Calu3 (cell line): ENCODE data around the gene C4orf54. TPM values are rescaled to one million over a fixed set of nuclear protein-coding genes. Genes with fewer than 3 reads are reported as not detected.

Source experiments
- BruUV-seq: library from RNA; stranded (reverse); fragments of 400-500 nt; replicated peaks from 2 replicates; lab custom pipeline; 2021; lab: Mats Ljungman, UMichigan
- CTCF ChIA-PET: fragments of 300-600 bp; sonication (Branson Sonifier 250); formaldehyde crosslinking; loops from one replicate; lab custom pipeline; 2022; ENCODE audit warnings: antibody characterized with exemption; lab: Charles Lee
- DNase-seq: peaks from one replicate; pipeline ENCODE4 v3.0.0; 2022
- H3K27ac Mint-ChIP-seq: one replicate; pipeline ENCODE4 v1.8.0; 2022; ENCODE audit warnings: mixed read lengths; ENCODE audit not compliant: unreplicated experiment
- H3K27me3 Mint-ChIP-seq: one replicate; pipeline ENCODE4 v1.8.0; 2022; ENCODE audit warnings: mixed read lengths; ENCODE audit not compliant: unreplicated experiment
- H3K36me3 Mint-ChIP-seq: one replicate; pipeline ENCODE4 v1.8.0; 2022; ENCODE audit warnings: mild to moderate bottlenecking, moderate library complexity, mixed read lengths; ENCODE audit not compliant: insufficient read depth, unreplicated experiment
- H3K4me1 Mint-ChIP-seq: one replicate; pipeline ENCODE4 v1.8.0; 2022; ENCODE audit warnings: mild to moderate bottlenecking, low read depth, mixed read lengths; ENCODE audit not compliant: unreplicated experiment
- H3K4me3 Mint-ChIP-seq: one replicate; pipeline ENCODE4 v1.8.0; 2022; ENCODE audit warnings: mild to moderate bottlenecking, low read depth, moderate library complexity, mixed read lengths; ENCODE audit not compliant: unreplicated experiment
- H3K9me3 Mint-ChIP-seq: one replicate; pipeline ENCODE4 v1.8.0; 2022; ENCODE audit warnings: low read depth, mixed read lengths; ENCODE audit not compliant: unreplicated experiment
- intact Hi-C: fragments of 100-400 bp; cut with micrococcal nuclease; formaldehyde crosslinking; loops from one replicate; pipeline ENCODE4 v1.10.0; 2022; ENCODE audit not compliant: unreplicated experiment
- total RNA-seq: library from RNA; stranded (reverse); gene quantifications from 2 replicates; pipeline ENCODE4 v1.2.3, GENCODE V29; 2022
- TF ChIP-seq, protein P1 (sequence below): fragments of 200-600 bp; IDR thresholded peaks from one replicate; pipeline ENCODE4 v1.8.0; 2022; ENCODE audit warnings: antibody characterized with exemption; ENCODE audit not compliant: unreplicated experiment

Gene C4orf54
- total RNA-seq, 1 experiment from 2014 or later, result not detected

DNA sequence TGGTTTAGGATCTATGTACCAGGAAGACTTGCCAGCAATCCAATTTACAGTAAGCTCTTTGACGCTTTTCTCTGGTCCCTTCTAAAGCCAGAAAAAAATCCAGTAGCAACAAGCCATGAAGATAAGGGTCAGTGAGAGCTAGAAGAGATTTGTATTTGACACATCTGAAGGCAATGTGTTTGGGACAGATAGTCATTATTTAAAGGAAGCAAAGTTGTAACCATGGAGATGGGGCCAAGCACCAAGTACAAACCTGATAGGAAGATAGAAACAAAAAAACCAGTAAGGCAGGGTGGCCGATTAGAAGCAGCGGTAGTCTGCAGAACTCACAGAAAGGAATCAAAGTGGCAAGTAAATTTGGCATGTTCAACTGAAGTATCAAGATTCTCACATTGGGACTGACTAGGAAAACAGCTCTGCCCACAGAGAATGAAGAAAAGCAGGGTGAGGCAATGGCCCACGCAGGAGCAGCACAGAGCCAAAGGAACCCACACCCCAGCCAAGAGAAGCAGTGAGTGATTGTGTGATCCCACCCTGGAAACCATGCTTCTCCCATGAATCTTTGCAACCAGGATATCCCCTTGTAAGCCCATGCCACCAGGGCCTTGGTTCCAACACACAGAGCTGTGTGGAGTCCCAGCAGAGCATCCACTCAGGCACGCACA is 12.9 kb upstream of the C4orf54 start:
- Mint-ChIP-seq H3K36me3 (no peaks in the 10 kb centered on the region), H3K4me3 (no peak overlapping the region), H3K27ac (no peak overlapping the region), H3K4me1 (no peaks in the 10 kb centered on the region), H3K9me3 (peaks cover 17% of the 10 kb centered on the region), H3K27me3 (no peaks in the 10 kb centered on the region)
- BruUV-seq, result no TSS peak
- CTCF ChIA-PET, result no interaction called here
- DNase-seq, result no peak
- TF ChIP-seq, protein P1, sequence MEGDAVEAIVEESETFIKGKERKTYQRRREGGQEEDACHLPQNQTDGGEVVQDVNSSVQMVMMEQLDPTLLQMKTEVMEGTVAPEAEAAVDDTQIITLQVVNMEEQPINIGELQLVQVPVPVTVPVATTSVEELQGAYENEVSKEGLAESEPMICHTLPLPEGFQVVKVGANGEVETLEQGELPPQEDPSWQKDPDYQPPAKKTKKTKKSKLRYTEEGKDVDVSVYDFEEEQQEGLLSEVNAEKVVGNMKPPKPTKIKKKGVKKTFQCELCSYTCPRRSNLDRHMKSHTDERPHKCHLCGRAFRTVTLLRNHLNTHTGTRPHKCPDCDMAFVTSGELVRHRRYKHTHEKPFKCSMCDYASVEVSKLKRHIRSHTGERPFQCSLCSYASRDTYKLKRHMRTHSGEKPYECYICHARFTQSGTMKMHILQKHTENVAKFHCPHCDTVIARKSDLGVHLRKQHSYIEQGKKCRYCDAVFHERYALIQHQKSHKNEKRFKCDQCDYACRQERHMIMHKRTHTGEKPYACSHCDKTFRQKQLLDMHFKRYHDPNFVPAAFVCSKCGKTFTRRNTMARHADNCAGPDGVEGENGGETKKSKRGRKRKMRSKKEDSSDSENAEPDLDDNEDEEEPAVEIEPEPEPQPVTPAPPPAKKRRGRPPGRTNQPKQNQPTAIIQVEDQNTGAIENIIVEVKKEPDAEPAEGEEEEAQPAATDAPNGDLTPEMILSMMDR, result no peak
- intact Hi-C loops, result no loop called here

DNA sequence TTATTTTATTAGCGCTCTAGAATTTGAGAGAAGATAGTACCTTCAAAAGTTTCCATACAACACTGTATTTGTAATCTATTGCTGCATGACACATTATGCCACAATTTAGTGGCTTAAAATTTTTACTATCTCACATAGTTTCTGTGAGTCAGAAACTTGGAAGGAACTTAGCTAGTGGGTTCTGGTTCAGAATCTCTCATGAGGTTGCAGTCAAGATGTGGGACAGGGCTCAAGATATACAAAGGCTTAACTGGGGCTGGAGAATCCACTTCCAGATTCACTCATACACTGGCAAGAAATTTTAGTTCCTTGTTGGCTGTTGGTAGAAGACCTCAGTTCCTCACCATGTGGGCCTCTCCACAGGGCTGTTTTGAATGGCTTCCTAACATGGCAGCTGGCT is 11.5 kb upstream of the C4orf54 start:
- CTCF ChIA-PET, result no interaction called here

GRCh38 chr4:99668472-99668871 is 10.8 kb upstream of the C4orf54 start:
- CTCF ChIA-PET, result no interaction called here

More for the DNA sequence above, 11.5 kb upstream of the C4orf54 start:
- H3K4me3 Mint-ChIP-seq, result no peak overlapping the region
- no peaks in the 10 kb centered on the region for H3K27me3 Mint-ChIP-seq
- BruUV-seq, result no TSS peak
- H3K9me3 Mint-ChIP-seq, result peaks cover 17% of the 10 kb centered on the region
- H3K36me3 Mint-ChIP-seq, result no peaks in the 10 kb centered on the region
- DNase-seq, result no peak
- intact Hi-C loops, result no loop called here
- H3K27ac Mint-ChIP-seq, result no peak overlapping the region
- H3K4me1 Mint-ChIP-seq, result no peaks in the 10 kb centered on the region
- TF ChIP-seq, protein P1, result no peak

GRCh38 chr4:99665983-99666382 is 8.4 kb upstream of the C4orf54 start:
- TF ChIP-seq, protein P1, result no peak
- Mint-ChIP-seq H3K4me1 (no peaks in the 10 kb centered on the region), H3K4me3 (no peak overlapping the region), H3K27me3 (no peaks in the 10 kb centered on the region), H3K9me3 (no peaks in the 10 kb centered on the region), H3K27ac (no peak overlapping the region), H3K36me3 (no peaks in the 10 kb centered on the region)
- intact Hi-C loops, result no loop called here
- CTCF ChIA-PET, result no interaction called here
- DNase-seq, result no peak
- BruUV-seq, result no TSS peak

More at GRCh38 chr4:99668472-99668871, 10.8 kb upstream of the C4orf54 start:
- TF ChIP-seq, protein P1, result no peak
- no peak overlapping the region for H3K4me3 Mint-ChIP-seq
- H3K27ac Mint-ChIP-seq, result no peak overlapping the region
- intact Hi-C loops, result no loop called here
- no peaks in the 10 kb centered on the region for H3K36me3 Mint-ChIP-seq
- no TSS peak for BruUV-seq
- H3K27me3 Mint-ChIP-seq, result no peaks in the 10 kb centered on the region
- peaks cover 12% of the 10 kb centered on the region for H3K9me3 Mint-ChIP-seq
- H3K4me1 Mint-ChIP-seq, result no peaks in the 10 kb centered on the region
- no peak for DNase-seq
